Measurements from ENCODE around the gene POLR1H.

The POLR1H gene

DNA sequence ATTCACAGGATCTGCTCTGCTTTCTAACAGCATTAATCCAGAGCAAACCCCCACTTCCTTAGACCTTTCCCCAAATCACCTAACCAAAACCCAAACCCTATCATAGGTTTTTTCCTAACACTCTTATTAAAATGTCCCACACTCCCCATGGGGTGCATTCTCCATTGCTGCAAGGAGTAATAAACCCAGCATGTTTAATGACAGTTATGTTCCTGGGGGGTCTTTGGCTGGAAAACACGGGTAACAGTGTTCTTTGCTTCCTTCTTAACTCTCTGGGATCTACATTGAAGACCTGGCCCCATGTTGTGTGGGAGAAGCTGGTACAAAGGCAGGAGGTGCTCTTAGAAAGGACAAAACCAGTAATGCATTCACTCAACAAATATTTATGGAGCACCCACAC, 35.8 kb downstream of the POLR1H start:
- DNase-seq (ENCODE audit: low read depth) = no peak

GRCh38 chr6:30097902-30098768, 37.1 kb downstream of the POLR1H start:
- no peak for DNase-seq (ENCODE audit: low read depth)

GRCh38 chr6:30100154-30100553, 39.1 kb downstream of the POLR1H start:
- no peak for DNase-seq (ENCODE audit: low read depth)

DNA sequence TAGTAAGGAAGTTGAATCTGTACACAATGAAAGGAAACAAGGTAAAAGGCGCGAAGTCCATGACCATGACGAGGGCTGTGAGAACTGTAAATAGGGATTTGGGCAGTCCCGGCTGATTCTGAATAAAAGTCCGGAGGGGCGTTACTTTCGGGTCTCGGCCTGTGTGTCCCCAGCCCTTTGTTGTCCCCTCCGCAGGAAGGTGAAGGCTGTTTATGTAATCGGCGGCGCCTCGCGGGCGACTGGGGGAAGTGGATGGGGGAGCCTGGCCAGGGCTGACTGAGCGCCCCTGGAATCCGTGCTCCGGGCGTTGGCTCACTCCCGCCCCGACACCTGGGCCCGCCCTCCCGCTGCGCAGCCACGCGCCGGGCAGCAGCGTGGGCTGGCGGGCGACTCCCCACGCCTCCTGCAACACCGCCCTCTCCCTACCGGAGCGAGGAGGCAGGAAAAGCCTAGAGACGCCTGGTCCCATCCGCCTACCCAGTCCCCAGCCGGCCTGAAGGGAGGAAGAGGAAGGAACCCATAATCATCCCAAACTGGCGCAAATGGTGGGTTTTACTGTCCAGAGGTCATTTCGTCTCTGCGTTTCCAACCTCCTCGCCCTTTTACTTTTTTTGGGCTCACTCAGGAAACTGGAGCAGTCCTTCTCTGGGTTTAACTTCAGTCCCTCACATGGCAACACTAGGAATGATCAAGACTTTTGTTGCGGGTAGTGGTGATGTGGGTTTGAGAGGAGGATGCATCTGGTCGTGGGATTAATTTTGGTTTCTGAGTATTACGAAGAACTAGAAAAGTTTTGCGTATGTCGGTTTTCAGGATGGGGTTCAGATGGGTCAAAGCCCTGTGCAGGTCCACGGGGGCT, 39.7 kb downstream of the POLR1H start:
- peak; percentile 42 for DNase-seq (ENCODE audit: low read depth)

DNA sequence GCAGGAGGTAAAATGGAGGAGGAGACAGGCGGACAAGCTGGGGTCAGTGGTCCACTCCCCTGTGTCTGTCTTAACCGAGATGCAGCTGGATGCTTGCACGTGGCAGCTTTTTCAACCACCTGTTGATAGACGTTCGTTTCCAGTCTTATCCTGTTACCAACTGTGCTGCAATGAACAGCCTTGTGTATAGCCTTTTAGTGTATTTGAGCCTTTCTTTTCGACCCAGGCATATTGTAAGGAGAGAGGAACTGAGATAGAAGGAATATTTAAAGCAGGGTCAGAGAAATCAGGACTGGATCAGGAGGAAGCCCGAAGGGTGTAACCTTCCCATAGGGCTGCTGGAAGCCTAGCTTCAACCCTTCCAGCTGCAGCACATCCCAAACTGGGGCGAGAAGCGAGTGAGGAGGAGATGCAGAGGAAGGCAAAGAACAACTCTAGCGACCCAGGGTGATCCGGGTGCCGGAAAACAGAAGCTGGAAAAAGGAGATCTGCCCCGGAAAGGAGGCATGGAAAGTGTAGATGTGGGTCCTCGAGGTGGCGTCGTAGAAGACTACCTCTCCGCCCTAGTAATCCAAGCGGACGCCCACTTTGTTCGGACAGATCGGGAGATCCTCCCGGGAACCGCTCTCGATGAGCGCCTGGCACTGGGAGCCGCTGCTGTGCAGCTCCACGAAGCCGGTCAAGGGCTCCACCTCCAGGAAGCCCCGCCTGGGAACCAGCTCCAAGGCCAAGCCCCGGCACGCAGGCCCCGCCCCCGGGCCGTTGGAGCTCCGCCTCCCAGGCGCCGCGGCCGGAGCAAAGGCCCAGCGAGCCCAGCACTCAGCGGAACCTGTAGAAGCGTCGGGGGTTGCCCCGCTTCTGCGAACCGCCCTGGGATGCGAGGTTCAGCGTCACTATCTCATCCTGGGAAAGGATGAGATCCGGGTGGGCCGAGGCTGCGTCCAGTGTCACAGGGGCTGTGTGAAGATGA, 40.7 kb downstream of the POLR1H start:
- peak; percentile 91 for DNase-seq (ENCODE audit: low read depth)

DNA sequence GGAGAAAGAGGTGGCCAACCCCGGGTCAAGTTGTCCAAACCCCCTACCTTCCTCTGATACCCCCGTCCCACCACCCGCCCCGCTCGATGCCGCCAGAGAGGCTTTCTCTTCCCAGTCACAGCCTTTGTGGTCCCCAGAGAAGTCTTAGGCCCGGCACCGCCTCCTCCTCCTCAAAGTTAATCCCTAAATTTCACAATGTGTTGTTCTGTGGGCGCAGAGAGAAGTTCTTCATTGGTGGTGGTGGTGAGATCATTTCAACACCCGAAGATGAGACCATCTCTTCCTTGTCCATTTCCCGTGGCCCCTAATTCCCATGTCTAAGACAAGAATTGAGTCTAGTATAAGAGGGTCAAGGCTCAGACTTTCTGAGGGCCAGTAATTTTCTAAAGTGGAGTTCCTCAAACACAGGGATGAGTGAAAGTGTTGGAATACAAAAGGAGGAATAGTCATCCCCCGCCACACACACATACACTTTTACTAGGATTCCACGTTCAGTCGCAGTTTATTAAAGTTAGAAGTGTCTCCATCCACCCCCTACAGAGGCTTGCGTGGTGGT, 41.4 kb downstream of the POLR1H start:
- DNase-seq (ENCODE audit: low read depth) = no peak

GRCh38 chr6:30102970-30103871, 42.2 kb downstream of the POLR1H start:
- peak; percentile 90 for DNase-seq (ENCODE audit: low read depth)

DNA sequence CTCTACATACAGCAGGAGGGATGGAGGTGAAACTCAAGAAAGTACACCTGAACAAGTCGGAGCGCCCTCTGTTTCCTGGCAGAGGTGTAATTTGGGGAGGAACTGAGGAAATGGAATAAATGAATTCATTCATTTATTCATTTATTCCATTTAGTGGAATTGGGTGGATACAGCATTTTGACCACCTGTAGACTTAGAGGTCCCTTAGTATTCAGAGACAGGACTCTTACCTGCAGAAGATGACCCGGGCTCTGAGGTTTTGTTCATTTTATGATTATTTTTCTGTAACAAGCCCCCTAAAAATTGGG, 42.8 kb downstream of the POLR1H start:
- DNase-seq (ENCODE audit: low read depth) = no peak

- DNase-seq (ENCODE audit: low read depth) = no peak
Measured at GRCh38 chr6:30104661-30105060, 43.6 kb downstream of the POLR1H start.

- DNase-seq (ENCODE audit: low read depth) = no peak
Measured at GRCh38 chr6:30111266-30111856, 50.3 kb downstream of the POLR1H start.

GRCh38 chr6:30112402-30112994, 51.4 kb downstream of the POLR1H start:
- no peak for DNase-seq (ENCODE audit: low read depth)

DNA sequence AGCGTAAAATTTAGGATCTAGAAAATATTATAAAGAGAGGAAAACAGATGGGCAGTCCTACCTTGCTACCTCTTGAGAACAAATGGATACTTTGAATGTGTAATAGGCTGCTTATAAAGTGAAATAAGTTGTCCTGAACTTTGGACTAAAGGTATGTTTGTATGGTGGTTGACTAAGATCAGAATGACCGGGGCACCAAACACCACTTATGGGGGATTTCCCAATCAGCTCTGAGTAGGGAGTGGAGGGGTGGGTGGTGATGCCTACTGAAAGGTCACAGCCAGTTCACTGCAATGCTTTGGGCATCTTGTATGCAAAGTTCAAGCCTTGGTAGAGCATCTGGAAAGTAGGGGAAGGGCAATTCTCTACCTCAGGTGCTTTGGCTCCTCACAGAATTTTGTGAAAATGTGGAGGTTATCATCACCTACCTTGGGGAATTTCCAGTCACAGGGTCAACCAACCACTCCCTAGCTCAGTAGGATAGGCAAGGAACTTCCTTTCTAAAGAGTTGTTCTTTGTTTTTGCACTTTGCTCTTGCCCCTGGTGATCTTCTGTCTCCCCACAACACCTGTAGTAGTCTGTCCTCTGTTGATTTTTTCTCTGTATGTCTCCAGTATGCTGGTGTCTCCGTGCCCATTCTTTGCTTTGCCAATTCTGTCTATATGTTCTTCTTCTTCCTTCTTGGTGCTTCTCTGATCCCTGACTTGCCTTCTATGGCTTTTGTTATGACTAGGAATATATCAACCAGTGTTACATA, 52.1 kb downstream of the POLR1H start, which contains the start of gene TRIM31:
Gene TRIM31, minus strand, starts transcription at position 88 of the 757 bp plus-strand sequence. CDS start 285 bp downstream, outside the sequence.
- DNase-seq (ENCODE audit: low read depth) = no peak

DNA sequence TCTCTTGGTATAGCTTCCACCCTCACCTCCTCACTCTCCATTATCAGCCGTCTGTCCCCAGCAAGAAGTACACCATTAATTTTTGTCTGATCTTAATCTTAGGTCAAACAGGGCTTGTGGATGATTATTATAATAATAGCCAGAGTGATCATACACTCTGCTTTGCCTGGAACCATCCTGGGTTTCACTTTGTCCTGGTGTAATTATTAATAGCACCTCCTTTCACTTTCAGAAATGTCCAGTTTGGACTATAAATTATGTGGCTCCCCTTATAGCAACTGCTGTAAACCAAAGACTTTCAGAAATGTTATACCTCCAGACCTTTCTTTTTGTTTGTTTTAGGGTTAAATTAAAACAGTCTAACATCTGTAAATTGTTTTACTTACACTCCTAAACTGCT, 52.8 kb downstream of the POLR1H start:
- DNase-seq (ENCODE audit: low read depth) = no peak

All from ELR (cell line).